DLD1 (cell line): Measurements from ENCODE around the gene GCA.

Experiments
- in situ Hi-C: cut with HindIII; loops from 2 replicates; pipeline ENCODE4 v1.10.0; 2017; ENCODE audit warnings: low sequenced_read_pairs

The GCA gene, protein sequence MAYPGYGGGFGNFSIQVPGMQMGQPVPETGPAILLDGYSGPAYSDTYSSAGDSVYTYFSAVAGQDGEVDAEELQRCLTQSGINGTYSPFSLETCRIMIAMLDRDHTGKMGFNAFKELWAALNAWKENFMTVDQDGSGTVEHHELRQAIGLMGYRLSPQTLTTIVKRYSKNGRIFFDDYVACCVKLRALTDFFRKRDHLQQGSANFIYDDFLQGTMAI

DNA sequence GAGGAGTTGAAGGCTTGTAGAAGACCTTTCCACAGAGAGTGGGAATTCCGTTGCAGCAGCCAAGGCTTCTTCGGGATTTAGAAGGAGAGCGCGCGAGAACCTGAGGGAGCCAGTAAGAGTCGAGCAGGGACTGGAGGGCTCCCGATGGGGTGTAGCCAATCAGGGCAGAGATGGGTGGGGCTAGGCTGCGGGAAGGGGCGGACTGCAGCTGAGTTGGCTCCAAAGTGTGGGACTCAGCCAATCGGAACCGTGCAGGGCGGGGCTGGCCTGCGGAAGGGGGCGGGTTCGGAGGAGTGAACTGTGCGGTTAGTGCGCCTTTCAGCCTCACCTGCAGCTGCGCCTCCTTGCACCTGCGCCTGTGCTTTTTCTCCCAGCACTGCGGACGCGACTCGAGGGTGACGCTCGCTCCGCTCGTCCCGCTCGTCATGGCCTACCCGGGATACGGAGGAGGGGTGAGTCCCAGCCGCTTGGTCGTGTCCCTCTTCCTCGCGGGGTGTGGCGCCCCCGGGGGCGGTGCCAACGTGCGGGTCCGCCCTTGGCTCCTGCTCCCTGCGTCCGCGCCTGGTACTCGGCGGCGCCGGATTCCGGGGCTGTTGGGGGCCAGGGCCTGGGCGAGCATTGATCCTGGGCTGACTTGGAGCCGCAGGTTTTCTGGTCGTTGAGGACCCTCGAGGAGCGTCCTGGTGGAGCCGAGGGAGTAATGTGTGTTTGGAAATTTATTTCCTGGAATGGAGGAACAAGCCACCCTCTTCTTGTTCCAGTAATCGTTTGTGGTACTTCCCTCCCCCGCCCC lies at the start of gene GCA:
TSS of gene GCA (plus strand) at position 309 of the 793 bp plus-strand sequence. CDS start at position 426, 117 bp downstream.
- in situ Hi-C loops: no loop called here

DNA sequence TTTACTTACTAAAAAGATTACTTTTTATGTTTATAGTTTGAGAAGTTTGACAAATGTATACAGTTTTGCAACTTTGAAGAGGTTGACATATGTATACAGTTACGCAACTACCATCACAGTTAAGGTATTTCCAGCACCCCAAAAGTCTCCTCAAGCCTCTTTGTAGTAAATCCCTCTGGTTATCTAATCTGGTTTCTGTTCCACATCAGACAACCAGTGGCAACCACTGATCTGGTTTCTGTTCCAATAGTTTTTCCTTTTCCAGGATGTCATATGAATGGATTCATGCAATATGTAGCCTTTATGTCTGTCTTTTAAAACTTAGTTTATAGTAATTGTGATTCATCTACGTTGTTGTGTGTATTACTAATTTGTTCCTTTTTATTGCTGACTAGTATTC lies 48.9 kb upstream of the GCA start:
- in situ Hi-C loops: loop anchor here (25.0 kb wide), 1 partner anchor 133 kb away; the partner anchor contains the start of gene GCG

DNA sequence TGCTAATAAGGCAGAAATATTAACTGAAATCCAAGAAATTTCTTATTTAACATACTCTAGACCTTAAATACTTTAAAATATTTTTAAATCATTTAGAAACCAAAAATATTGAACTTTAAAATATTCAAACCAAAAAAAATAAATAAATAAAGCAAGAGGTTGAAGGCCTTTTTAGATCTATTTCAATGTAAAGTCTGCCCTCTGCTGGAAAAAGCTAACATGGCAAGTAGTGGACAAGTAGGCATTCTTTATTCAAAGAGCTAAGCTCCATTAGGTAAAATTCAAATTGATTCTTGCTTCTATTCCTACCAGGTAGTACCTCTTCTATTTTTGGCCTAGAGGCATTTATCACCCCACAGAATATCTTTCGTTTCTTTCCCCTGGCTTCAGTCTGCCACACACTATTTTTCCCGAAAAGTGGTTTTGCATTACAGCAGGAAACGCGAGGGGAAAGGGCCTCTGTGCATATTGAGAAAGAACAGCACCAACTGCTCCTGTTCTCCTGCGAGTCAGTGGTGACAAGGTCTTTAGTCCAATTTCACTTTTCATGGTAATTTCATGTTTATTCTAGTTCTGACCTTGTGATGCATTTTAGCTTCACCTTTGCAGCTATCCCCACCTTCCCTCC lies 45.9 kb upstream of the GCA start:
- in situ Hi-C loops: loop anchor here (25.0 kb wide), 1 partner anchor 136 kb away; the partner anchor contains the start of gene GCG

DNA sequence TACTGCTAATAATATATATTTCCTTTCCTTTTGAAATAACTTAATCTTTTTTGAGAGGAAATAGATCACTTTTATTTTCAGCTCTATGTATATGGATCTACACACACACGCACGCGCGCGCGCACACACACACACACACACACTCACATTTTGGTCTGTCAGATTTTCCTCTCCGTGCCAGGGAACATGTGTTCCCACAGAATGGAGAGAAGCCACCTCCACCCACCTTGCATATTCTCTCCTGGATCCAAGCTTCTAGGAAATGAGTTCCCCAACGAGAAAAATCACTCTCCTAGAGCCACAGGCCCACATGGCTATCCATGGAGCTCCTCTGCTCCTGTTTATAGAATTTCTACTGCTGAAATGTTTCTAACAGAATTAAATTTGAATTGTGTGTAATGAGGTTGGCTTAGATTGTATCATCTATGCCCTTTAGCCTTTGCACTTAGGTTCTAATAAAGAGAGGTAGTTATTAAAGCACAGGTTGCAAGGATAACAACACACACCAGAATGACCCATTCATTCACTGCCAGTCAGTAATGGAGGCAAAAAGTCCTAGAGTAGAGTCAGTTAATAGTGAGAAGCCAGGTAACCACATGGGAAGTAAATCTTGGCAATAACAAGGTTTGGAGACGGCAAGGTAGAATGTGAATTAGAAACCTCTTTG lies 45.1 kb upstream of the GCA start:
- in situ Hi-C loops: loop anchor here (25.0 kb wide), 1 partner anchor 137 kb away; the partner anchor contains the start of gene GCG

DNA sequence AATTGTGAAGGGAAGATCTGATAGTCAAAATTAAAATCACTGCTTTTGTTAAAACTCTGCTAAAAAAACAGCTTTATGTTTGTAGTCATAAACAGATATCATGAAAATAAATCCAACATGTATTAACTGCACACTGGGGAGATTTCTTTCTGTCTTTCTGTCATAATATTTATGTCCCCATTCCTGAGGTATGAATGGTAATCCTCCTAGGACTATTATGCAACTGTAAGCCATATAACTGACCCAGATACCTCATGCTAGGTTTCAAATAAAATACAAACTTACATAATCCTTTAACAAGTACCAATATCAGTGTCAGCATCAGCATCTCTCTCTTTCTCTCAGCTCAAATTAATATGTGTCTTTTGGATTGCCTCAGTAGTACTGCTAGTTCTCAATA lies 43.7 kb upstream of the GCA start:
- in situ Hi-C loops: no loop called here

DNA sequence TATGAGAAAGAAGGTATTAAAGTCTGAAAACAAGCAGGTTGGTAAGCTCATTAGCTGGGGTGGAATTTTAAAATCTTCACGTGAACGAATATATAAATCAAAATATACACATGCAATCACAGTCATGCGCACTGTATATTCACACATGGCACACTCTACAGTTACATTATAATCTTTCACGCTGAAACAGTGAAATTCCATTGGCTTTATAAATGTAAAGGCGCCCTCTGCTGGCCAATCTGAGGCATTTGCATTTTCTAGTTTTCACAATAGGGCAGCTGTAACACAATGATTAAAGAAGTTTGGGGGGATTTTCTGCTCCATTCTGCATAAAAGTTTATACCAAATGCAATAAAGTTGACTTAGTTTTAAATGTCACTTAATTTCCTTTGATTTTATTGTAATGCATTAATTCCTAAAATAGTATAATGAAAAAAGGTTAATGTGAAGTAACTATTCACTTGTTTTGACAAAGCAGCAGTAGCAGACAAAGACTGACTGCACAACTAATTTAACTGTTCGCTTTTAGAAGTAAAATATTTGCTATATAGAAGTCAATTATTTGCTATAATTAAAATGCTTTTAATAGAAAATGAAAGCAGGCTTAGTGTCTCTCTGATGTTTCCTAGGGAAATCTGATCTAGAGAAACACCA lies 42.7 kb upstream of the GCA start:
- in situ Hi-C loops: no loop called here

DNA sequence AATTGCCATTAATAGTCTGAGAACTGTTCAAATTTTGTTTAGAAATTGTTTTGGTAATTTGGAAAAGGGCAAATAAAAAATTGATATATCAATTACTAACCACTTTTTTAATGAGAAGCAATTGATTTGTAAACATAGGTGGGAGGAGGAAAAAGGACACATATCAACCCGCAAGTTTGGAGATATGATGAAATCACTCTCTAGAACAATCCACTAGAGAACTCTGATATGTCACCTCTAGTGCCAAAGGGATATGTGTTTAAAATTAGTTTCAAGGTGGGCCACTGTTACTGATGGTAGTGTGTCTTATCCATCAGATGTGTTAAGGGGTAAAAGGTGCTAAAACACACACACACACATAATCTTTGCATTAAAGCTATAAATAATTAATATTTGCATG lies 42.1 kb upstream of the GCA start:
- in situ Hi-C loops: no loop called here

DNA sequence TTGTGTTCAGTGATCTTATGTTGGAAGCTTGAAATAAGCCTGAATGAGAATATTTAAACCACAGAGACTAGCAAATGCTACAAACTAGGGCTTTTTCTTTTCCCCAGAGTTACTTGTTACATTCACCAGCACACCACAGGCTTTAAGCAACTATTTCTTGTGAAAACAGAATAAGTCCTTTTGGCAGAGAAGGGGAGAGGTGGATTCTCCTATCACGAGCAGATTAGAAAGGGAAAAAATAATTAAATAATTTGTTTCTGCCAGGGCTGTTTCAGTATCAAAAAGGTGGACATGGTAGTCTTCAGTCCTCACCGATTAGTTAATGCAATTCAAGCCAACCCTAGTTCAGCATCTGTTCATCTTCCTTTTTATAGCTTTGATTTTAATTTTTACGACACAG lies 38.0 kb upstream of the GCA start:
- in situ Hi-C loops: no loop called here

DNA sequence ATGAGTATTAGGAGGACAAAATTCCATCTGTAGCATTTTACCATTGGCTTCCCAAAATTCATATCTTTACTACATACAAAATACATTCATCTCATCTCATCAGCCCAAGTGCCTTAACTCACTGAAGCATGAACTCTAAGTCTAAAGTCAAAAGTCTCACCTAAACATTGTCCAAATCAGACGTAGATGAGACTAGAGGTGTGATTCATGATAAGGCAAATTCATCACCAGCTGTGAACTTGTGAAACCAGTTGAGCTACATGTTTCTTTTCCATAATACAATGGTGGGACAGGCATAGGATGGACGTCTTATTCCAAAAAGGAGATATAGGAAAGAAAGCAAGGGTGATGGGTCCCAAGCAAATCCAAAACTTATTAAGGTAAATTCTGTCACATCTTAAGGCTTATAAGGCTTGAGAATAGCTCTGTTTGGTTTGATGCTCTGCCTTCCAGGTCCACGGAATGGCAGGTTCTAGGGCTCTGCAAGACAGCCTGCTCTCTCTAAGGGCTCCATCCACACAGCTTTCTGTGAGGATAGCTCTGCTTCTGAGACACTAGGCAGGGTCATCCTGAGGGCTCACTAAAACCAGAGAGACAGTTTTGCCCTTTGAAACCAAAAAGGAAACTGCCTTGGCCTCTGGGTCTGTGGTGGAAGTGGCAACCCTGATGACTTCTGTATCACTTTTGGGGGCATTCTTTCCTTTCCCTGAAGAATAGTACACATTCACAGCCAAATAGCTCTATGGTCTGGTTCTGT lies 35.0 kb upstream of the GCA start:
- in situ Hi-C loops: no loop called here

DNA sequence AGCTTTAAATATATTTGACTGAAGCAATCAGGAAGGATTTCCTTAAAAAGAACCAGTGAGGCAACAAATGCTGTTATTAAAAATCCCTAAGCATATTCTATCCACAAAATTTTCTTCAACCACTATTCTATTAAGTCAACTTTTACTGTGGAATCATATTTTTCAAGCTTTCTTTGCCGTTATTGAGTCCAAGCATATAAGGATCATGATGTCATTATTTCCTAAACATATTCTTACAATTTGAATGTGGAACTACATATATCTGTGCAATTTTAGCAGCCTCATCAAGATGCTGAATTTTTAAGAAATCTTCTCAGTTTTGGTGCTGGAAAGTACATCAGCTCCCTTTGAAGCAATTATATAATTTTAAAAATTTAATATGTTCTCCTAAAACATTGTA lies 31.1 kb upstream of the GCA start:
- in situ Hi-C loops: no loop called here

DNA sequence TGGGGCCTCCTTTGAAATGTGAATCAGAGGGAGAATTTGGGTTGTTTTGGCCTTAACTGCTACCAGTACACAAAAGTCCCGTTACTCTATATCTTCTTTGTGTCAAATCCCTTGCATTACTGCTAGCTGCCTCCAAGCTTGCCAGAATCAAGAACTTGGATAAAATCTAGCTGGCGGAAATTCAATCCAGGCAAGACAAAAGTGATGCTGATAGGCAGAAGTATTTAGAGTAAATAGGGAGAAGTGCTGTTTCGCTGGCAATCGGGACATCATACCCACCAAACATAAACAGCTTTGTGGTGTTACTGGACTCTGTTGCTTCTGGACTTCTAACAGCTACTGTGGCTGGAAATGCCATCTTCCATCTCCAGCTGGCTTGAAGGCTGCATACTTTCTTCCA lies 28.0 kb upstream of the GCA start:
- in situ Hi-C loops: no loop called here

DNA sequence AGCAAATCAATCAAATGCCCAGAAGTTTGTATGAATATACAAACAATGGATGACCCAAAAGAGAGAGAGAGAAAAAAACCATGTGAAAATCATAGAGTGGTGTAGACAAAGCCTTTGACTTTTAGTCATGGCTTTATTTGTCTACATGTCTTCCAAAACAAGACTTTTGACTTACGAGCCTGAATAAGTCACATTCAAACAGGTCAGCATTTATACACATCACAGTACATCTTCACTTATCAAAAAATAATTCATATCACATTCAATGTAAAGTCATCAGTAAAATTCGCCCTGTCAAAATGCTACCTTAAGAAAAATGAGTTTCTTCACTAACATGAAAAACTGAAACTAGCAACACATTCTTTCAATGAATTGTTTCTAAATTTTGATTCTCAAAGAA lies 27.3 kb upstream of the GCA start:
- in situ Hi-C loops: no loop called here

DNA sequence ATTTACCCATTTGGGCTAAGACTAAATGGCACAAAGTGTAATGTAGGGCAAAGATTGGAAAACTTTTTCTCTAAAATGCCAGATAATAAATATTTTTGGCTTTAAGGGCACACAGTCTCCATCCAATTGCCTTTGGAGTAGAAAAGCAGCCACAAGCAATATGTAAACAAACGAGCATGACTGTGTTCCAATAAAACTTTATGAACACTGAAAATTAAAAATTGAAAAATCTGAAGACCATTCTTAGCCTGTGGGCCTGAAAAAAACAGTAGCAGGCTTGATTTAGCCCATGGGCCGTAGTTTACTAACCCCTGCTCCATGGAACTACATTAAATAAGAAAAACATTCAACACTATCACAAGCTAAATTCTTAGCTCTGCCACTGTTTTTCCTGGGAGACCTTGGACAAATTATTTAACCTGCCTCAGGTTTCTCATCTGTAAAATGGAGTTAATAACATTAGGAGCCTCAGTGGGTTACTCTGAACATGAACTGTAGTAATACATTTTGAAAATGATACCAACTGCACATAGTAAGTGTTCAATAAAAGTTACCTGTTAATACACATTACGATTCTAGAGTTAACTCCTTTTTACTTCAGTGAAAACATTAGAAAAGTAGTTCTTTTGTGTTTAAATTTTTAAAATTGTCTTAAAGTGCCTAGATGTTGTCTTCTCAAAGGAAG lies 26.7 kb upstream of the GCA start:
- in situ Hi-C loops: no loop called here

DNA sequence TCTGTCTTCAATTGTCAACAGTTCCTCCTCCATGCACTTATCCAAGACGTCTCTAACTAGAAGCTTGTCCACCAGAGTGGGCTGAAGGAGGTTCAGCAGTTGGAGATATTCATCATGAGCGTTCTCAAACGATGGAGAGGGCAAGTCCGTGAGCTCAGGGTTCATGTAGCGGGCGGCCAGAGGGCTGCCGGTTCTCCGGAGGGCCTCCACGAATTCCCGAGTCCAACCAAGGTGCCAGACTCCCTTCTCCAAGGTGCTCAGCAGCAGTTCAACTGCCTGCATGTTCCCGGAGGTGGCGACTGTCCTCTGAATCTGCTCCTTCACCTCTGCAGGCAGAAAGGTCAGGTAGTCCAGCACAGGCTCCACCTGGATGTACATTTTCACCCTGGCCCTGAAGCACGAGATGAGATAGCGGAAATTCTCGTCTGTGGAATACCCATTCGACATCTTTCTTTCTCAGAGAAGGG lies 26.0 kb upstream of the GCA start:
- in situ Hi-C loops: no loop called here

DNA sequence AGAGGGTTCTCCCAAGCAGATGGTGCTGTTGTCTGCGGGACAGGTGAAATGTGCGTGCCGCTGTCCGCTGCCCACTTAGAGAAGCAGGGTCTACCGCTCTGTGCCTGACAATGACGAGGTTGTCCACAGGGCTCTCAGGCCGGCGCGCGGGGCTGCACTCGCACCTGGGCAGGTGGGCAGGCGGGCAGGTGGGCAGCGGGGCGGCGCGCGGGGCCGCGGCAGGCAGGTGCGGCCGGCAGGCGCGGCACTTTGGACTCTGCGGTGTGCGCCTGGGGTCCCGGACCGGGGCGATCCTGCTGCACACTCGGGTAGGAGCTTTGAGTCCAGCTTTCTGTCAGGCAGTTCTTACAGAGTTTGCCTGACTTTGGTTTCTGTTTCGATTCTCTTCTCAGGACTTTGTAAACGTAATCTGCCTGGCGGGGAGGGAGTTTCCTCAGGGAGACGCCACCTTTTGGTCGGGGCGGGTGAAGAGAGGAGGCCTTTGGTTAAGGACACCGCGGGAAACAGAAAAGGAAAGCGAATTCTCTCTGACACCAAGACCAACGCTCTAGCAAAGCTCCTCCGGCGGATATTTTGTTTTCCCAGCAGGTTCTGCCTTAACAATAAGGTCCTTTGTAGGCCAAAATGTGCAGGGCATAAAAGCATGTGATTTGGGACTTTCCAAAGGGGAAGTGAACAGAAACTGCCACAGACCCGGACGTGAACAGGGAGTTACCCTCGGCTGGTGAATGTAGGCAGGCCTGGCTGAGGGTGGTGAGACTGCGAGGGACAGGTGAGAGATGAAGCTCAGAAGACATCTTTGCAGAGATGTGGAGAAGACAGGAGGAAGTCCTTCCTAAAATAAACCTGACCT lies 25.4 kb upstream of the GCA start, which contains the start of gene IFIH1:
TSS of gene IFIH1 (minus strand) at position 357 of the 853 bp plus-strand sequence. CDS start 377 bp downstream, outside the sequence.
- in situ Hi-C loops: no loop called here

DNA sequence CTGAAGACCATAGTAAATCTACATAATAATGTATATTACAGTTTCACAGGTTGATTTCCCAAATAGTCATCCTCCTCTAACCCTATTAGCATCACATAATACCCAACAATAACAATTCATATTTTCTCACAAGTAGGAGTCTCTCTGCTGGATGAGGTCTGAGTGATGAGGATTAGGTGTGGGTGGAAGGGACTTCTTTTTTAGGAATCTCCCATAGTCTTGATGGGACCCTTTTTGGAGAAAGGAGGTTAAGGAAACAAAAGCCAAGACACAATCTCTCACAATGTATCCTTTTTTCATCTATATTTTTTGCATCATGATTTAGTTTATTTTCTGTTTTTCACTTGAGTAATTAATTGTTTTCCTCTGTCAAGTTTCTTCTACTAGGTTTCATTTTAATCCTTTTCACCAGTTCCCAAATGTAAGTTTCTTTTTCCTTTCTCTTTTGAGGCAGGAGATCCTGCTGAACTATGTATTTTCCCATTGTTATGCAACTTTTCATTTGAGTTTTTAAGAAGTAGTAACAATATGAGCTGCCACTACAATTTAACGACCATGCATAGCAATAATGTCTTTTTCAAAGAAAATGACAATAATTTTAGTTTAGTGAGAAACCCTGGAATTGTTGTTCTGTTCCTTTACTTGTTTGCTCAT lies 22.9 kb upstream of the GCA start:
- in situ Hi-C loops: no loop called here

DNA sequence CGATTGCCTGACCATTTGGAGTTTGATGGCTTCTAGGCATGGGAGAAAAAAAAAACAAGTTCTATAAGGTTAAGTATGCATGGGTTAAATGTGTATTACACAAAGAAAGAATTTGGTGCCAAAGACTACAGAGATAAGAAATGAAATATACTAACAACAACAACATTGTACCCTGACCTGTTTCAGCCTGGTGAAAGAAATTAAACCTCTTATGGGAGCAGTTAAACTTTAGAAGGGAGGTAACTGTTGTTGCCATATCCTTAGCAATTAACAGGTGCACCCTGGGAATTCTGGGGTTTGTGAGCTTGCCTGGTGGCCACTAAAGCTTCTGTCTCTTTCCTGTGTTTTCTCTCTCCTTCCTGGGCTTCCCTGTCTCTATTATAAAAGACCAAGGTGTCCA lies 19.0 kb upstream of the GCA start:
- in situ Hi-C loops: no loop called here
